ENCODE measurements around the gene NELL1.

Gene NELL1

DNA sequence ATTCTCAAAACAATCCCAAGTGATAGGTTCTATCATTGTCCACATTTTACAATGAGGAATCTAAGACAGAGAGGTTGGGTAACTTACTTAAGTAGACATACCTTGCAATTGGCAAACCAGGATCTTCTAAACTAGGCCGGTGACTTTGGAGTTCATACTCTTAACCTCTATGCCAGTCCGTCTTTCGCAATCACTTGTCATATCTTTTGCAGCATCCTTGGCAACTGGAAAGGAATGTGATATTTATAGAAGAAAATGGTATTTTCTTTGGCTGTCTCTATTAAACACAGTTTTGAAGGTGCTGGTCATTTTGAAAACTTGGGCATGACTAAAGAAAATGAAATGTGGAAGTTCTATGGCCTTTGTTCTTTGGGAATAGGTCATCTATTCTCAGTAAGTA lies 556.5 kb downstream of the NELL1 start:
- TF ChIP-seq FOXP2 (optimal IDR thresholded peaks at IDR 0.05; ENCODE audit: borderline replicate concordance, extremely low read depth, extremely low read length, insufficient read depth) (no peak), TAF1 (IDR thresholded peaks at IDR 0.05; ENCODE audit: borderline replicate concordance, insufficient read depth, low read length) (no peak), POLR2AphosphoS5 (IDR thresholded peaks at IDR 0.05; ENCODE audit: low read depth, low read length) (no peak), SIN3A (IDR thresholded peaks at IDR 0.05; ENCODE audit: borderline replicate concordance, insufficient read depth, low read length) (no peak)
- TF ChIP-seq, protein P1, sequence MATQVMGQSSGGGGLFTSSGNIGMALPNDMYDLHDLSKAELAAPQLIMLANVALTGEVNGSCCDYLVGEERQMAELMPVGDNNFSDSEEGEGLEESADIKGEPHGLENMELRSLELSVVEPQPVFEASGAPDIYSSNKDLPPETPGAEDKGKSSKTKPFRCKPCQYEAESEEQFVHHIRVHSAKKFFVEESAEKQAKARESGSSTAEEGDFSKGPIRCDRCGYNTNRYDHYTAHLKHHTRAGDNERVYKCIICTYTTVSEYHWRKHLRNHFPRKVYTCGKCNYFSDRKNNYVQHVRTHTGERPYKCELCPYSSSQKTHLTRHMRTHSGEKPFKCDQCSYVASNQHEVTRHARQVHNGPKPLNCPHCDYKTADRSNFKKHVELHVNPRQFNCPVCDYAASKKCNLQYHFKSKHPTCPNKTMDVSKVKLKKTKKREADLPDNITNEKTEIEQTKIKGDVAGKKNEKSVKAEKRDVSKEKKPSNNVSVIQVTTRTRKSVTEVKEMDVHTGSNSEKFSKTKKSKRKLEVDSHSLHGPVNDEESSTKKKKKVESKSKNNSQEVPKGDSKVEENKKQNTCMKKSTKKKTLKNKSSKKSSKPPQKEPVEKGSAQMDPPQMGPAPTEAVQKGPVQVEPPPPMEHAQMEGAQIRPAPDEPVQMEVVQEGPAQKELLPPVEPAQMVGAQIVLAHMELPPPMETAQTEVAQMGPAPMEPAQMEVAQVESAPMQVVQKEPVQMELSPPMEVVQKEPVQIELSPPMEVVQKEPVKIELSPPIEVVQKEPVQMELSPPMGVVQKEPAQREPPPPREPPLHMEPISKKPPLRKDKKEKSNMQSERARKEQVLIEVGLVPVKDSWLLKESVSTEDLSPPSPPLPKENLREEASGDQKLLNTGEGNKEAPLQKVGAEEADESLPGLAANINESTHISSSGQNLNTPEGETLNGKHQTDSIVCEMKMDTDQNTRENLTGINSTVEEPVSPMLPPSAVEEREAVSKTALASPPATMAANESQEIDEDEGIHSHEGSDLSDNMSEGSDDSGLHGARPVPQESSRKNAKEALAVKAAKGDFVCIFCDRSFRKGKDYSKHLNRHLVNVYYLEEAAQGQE (IDR thresholded peaks at IDR 0.05; ENCODE audit: insufficient read depth in 1 of 2, low read depth in 2 of 2, low read length in 2 of 2): no peak

DNA sequence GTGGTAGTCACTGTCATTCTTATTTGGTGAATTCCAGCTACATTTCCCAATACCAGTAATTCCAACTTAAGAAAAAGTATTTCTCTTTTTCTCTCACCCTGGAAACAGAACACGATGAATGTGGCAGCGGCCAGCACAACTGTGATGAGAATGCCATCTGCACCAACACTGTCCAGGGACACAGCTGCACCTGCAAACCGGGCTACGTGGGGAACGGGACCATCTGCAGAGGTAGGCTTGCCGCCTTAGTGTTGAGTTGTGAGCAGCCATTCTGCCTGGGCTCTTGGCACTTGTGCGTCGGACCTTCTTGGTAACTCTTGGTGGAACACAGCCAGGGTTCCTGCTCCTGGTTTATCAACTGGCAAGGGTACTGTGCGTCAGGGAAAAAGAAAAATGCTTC lies 559.8 kb downstream of the NELL1 start:
- TF ChIP-seq POLR2AphosphoS5 (IDR thresholded peaks at IDR 0.05; ENCODE audit: low read depth, low read length) (no peak), SIN3A (IDR thresholded peaks at IDR 0.05; ENCODE audit: borderline replicate concordance, insufficient read depth, low read length) (no peak), TAF1 (IDR thresholded peaks at IDR 0.05; ENCODE audit: borderline replicate concordance, insufficient read depth, low read length) (no peak), FOXP2 (optimal IDR thresholded peaks at IDR 0.05; ENCODE audit: borderline replicate concordance, extremely low read depth, extremely low read length, insufficient read depth) (no peak)
- TF ChIP-seq, protein P1 (IDR thresholded peaks at IDR 0.05; ENCODE audit: insufficient read depth in 1 of 2, low read depth in 2 of 2, low read length in 2 of 2): no peak

DNA sequence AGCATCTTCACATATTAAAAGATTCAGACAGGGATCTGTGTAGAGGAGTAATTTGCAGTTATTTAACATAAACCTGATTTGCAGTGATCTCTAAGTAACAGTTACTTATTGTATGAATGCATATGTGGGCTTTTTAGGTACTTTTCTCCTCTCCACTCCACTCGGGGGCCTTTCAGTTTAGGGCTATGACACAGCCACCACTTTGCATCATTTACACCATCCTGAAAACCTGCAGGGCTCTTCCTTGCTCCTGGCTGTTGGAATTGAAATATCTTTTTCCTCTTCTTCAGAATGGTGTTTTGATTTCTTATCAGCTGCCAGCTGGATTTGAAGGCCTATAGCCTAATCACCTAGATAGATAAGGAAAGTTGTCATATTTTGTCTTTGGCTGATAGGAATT lies 580.8 kb downstream of the NELL1 start:
- TF ChIP-seq FOXP2 (optimal IDR thresholded peaks at IDR 0.05; ENCODE audit: borderline replicate concordance, extremely low read depth, extremely low read length, insufficient read depth): no peak
- TF ChIP-seq, protein P1 (IDR thresholded peaks at IDR 0.05; ENCODE audit: insufficient read depth in 1 of 2, low read depth in 2 of 2, low read length in 2 of 2): no peak
- no peak for TF ChIP-seq TAF1 (IDR thresholded peaks at IDR 0.05; ENCODE audit: borderline replicate concordance, insufficient read depth, low read length)
- TF ChIP-seq POLR2AphosphoS5 (IDR thresholded peaks at IDR 0.05; ENCODE audit: low read depth, low read length): no peak
- no peak for TF ChIP-seq SIN3A (IDR thresholded peaks at IDR 0.05; ENCODE audit: borderline replicate concordance, insufficient read depth, low read length)

DNA sequence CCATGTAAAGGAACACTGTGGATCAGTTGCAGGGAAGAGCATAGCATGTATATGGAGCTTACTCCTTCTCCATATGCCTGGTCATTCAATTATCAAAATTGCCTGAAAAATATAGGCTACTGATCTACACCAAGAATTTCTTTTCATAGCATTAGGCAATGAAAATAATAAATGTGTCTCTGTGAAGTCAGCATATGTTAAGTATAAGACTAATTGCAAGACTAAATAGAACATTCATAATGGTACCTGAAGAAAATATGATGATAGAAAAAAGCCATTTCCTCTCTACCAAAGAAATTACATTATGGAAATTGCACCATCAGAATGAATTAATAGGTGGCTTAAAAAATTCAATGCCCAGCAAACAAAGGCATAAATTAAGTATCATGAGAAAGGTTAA lies 584.7 kb downstream of the NELL1 start:
- TF ChIP-seq SIN3A (IDR thresholded peaks at IDR 0.05; ENCODE audit: borderline replicate concordance, insufficient read depth, low read length) (no peak), POLR2AphosphoS5 (IDR thresholded peaks at IDR 0.05; ENCODE audit: low read depth, low read length) (no peak), FOXP2 (optimal IDR thresholded peaks at IDR 0.05; ENCODE audit: borderline replicate concordance, extremely low read depth, extremely low read length, insufficient read depth) (no peak), TAF1 (IDR thresholded peaks at IDR 0.05; ENCODE audit: borderline replicate concordance, insufficient read depth, low read length) (no peak)
- TF ChIP-seq, protein P1 (IDR thresholded peaks at IDR 0.05; ENCODE audit: insufficient read depth in 1 of 2, low read depth in 2 of 2, low read length in 2 of 2): no peak

DNA sequence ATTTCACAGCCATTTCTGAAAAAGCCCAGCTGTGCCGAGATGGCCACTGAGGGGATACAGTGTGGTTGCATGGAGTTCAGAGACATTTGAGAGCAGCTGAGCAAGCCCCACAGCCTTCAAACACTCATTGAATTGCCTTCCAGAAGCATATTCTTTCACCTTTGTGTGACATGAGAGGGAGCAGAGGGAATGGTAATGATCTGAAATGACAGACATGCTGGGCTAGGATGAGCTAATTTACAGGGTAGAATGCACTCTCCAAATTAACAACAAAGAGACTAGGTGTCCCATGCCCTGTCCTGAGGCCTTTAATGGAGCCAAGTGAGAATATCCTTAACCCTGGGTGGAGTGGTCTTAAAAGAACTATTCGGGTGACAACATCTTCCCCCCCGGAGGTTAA lies 585.4 kb downstream of the NELL1 start:
- TF ChIP-seq, protein P1 (IDR thresholded peaks at IDR 0.05; ENCODE audit: insufficient read depth in 1 of 2, low read depth in 2 of 2, low read length in 2 of 2): no peak
- TF ChIP-seq POLR2AphosphoS5 (IDR thresholded peaks at IDR 0.05; ENCODE audit: low read depth, low read length) (no peak), FOXP2 (optimal IDR thresholded peaks at IDR 0.05; ENCODE audit: borderline replicate concordance, extremely low read depth, extremely low read length, insufficient read depth) (no peak), SIN3A (IDR thresholded peaks at IDR 0.05; ENCODE audit: borderline replicate concordance, insufficient read depth, low read length) (no peak), TAF1 (IDR thresholded peaks at IDR 0.05; ENCODE audit: borderline replicate concordance, insufficient read depth, low read length) (no peak)
